HG03135 (cell line): Measurements from ENCODE around the gene OR10A2.
"Not testable (repeated sequence)": the region's sequence is repeated elsewhere in the genome, so short reads cannot be mapped to it uniquely, and the experiment has no call there.

ENCODE experiments used
- ATAC-seq: cut with Tn5 transposase; IDR thresholded peaks from one replicate; pipeline ENCODE4 v1.9.1; 2021; ENCODE audit warnings: mild to moderate bottlenecking, moderate library complexity; ENCODE audit not compliant: unreplicated experiment

OR10A2 gene

GRCh38 chr11:6882751-6883150 lies 19.9 kb downstream of the OR10A2 start:
- ATAC-seq: no peak

- ATAC-seq: not testable (repeated sequence)
These were observed 24.9 kb downstream of the OR10A2 start for GRCh38 chr11:6887711-6888110.

GRCh38 chr11:6888830-6889229 lies 26.0 kb downstream of the OR10A2 start:
- ATAC-seq: no peak

GRCh38 chr11:6889835-6890234 lies 27.0 kb downstream of the OR10A2 start:
- ATAC-seq: no peak

GRCh38 chr11:6892400-6892799 lies 29.5 kb downstream of the OR10A2 start, which contains the start of gene OR2D2:
Gene OR2D2, minus strand, starts transcription at chr11:6892500. Its CDS starts 0 bp downstream, at chr11:6892500.
- ATAC-seq: no peak

- no peak for ATAC-seq
These were observed 31.2 kb downstream of the OR10A2 start for GRCh38 chr11:6894097-6894496.

- peak; percentile 74 for ATAC-seq
These were observed 32.2 kb downstream of the OR10A2 start for GRCh38 chr11:6895010-6895409.

GRCh38 chr11:6898911-6899310 lies 36.1 kb downstream of the OR10A2 start:
- no peak for ATAC-seq

GRCh38 chr11:6900327-6900999 lies 37.6 kb downstream of the OR10A2 start:
- ATAC-seq: no peak

- ATAC-seq: not testable (repeated sequence)
These were observed 41.9 kb downstream of the OR10A2 start for GRCh38 chr11:6904804-6905203.

- no peak for ATAC-seq
These were observed 48.5 kb downstream of the OR10A2 start for GRCh38 chr11:6911378-6911777.

GRCh38 chr11:6911948-6912347 lies 49.1 kb downstream of the OR10A2 start:
- no peak for ATAC-seq

- ATAC-seq: no peak
These were observed 56.8 kb downstream of the OR10A2 start for GRCh38 chr11:6919698-6920097.

GRCh38 chr11:6920702-6921101 lies 57.8 kb downstream of the OR10A2 start, which contains the start of gene OR2D3:
Gene OR2D3, plus strand, starts transcription at chr11:6921002. Its CDS starts 0 bp downstream, at chr11:6921002.
- ATAC-seq: no peak
